Measurements from ENCODE around the gene CCDC69. TPM values are rescaled to one million over a fixed set of nuclear protein-coding genes. Genes with fewer than 3 reads are reported as not detected.

CCDC69 gene
- total RNA-seq, 1 donor from 2014 or later: 1.2 TPM

DNA sequence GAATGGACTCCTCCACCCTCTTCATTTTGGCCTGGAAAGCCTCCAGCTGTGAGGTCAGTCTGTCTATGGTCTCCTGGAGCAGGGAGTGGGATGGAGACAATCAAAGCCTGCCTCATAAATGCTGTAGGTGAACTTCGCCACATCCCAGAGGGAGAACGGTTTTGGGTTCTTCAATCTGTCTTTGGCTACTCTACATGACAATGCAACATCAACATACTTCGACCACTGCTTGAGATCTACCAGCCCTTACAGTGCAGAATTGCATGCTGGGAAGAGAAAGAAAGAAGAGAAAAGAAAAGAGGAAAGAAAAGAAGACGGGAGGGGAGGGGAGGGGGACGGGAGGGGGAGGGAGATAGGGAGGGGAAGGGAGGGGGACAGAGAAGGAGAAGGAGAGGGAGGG is 37.8 kb downstream of the CCDC69 start:
- no peaks in the 10 kb centered on the region for H3K9me3 Mint-ChIP-seq (ENCODE audit: unreplicated experiment)
- no peak for DNase-seq (ENCODE audit: low spot score)
- H3K4me1 Mint-ChIP-seq (ENCODE audit: unreplicated experiment): peaks cover 11% of the 10 kb centered on the region
- TF ChIP-seq, protein P1, sequence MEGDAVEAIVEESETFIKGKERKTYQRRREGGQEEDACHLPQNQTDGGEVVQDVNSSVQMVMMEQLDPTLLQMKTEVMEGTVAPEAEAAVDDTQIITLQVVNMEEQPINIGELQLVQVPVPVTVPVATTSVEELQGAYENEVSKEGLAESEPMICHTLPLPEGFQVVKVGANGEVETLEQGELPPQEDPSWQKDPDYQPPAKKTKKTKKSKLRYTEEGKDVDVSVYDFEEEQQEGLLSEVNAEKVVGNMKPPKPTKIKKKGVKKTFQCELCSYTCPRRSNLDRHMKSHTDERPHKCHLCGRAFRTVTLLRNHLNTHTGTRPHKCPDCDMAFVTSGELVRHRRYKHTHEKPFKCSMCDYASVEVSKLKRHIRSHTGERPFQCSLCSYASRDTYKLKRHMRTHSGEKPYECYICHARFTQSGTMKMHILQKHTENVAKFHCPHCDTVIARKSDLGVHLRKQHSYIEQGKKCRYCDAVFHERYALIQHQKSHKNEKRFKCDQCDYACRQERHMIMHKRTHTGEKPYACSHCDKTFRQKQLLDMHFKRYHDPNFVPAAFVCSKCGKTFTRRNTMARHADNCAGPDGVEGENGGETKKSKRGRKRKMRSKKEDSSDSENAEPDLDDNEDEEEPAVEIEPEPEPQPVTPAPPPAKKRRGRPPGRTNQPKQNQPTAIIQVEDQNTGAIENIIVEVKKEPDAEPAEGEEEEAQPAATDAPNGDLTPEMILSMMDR (IDR thresholded peaks at IDR 0.05; ENCODE audit: unreplicated experiment): no peak
- H3K4me3 Mint-ChIP-seq (ENCODE audit: unreplicated experiment): no peak overlapping the region
- H3K27ac Mint-ChIP-seq (ENCODE audit: unreplicated experiment): no peak overlapping the region
- H3K36me3 Mint-ChIP-seq (ENCODE audit: low read depth, unreplicated experiment): no peaks in the 10 kb centered on the region
- H3K27me3 Mint-ChIP-seq (ENCODE audit: unreplicated experiment): peaks cover 5% of the 10 kb centered on the region

DNA sequence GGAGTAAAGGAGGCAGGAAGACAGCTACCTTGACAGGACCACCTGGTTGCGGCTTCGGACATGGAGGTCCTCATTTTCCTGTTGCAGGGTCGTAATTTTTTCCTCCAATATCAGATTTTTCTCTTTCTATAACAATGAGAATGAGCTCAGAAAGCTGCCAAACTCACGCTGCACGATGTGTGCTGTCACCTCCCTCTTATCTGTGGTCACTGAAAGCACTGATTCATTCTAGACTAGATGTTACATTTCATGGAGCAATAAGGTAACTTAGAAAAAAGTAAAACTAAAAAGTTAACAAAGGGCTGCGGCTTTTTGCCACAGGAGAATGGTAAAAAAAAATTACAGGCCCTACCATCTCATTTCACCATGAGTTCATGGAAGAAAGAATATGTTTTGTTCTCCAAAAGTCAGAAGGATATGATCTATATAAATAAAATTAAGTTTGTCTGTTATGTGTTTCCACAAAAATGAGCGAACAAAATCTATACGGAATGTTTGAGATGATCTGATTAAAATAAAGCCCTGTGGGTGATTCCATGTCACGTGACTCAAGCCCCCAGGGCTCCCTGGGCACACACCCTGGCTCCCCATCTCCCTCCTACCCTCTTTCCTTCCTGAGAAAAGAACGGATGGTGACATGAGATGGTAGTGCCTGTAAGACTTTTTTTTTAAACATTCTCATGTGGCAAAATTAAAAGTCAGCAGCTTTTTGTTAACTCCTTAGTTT is 39.4 kb downstream of the CCDC69 start:
- TF ChIP-seq, protein P1 (IDR thresholded peaks at IDR 0.05; ENCODE audit: unreplicated experiment): no peak

DNA sequence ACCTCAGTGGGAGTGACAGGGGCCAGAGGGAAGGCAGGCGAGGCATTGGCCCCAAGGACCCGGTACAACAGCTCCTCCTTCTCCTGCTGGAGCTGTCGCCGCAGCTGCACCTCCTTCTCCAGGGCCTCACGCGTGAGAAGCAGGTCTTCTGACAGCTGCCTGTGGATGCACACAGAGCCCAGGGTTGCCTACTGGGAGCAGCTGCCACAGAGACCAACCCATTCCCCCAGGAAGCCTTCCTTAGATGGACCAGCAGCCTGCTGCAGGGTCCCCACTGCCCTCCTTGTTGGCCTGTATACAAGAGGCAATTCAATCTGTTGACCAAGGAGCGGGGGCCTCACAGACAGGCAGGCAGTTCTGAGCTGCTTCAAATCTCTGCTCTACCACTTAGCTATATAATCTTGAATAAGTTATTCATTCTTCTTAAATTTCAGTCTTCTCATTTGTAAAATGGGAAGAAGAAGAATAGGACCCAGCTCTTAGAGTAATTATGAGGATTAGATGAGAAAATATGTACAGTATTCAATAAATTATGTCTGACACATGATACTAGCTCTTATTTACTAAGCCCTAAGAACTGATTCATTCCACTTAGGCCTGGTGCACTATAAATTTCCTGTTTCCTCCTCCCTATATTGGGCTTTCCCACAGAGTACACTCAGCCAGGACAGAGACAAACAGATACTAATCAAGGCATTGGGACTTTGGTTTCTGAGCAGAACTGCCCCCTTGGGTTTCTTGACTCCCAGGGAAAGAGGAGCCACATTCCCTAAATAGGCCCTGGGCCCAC is 40.2 kb downstream of the CCDC69 start:
- H3K4me3 Mint-ChIP-seq (ENCODE audit: unreplicated experiment): no peak overlapping the region
- no peak overlapping the region for H3K27ac Mint-ChIP-seq (ENCODE audit: unreplicated experiment)
- H3K9me3 Mint-ChIP-seq (ENCODE audit: unreplicated experiment): no peaks in the 10 kb centered on the region
- no peak for DNase-seq (ENCODE audit: low spot score)
- H3K27me3 Mint-ChIP-seq (ENCODE audit: unreplicated experiment): peaks cover 5% of the 10 kb centered on the region
- peaks cover 11% of the 10 kb centered on the region for H3K4me1 Mint-ChIP-seq (ENCODE audit: unreplicated experiment)
- no peaks in the 10 kb centered on the region for H3K36me3 Mint-ChIP-seq (ENCODE audit: low read depth, unreplicated experiment)
- TF ChIP-seq, protein P1 (IDR thresholded peaks at IDR 0.05; ENCODE audit: unreplicated experiment): no peak

More for the DNA sequence above, 39.4 kb downstream of the CCDC69 start:
- no peaks in the 10 kb centered on the region for H3K36me3 Mint-ChIP-seq (ENCODE audit: low read depth, unreplicated experiment)
- H3K27ac Mint-ChIP-seq (ENCODE audit: unreplicated experiment): no peak overlapping the region
- H3K4me3 Mint-ChIP-seq (ENCODE audit: unreplicated experiment): no peak overlapping the region
- H3K4me1 Mint-ChIP-seq (ENCODE audit: unreplicated experiment): peaks cover 11% of the 10 kb centered on the region
- H3K27me3 Mint-ChIP-seq (ENCODE audit: unreplicated experiment): peaks cover 5% of the 10 kb centered on the region
- no peak for DNase-seq (ENCODE audit: low spot score)
- H3K9me3 Mint-ChIP-seq (ENCODE audit: unreplicated experiment): no peaks in the 10 kb centered on the region

DNA sequence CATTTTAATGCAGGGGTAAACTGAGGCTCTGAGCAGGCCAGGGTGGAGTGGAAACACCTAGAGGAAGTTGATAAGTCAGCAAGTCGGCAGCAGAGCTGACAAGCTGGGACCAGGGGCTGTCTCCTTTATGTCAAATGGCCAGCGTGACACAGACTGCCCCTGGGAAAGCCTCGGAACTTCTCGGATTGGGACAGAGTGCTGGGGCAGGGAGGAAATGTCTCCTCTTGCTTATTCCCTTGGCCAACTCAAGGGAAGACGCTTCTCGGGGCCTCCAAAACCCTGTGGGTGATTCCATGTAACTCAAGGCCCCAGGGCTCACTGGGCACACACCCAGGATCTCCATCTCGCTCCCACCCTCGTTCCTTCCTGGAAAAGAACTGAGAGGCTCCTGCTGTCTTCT is 40.9 kb downstream of the CCDC69 start:
- Mint-ChIP-seq H3K4me3 (ENCODE audit: unreplicated experiment) (no peak overlapping the region), H3K9me3 (ENCODE audit: unreplicated experiment) (no peaks in the 10 kb centered on the region), H3K27me3 (ENCODE audit: unreplicated experiment) (peaks cover 5% of the 10 kb centered on the region), H3K36me3 (ENCODE audit: low read depth, unreplicated experiment) (no peaks in the 10 kb centered on the region), H3K4me1 (ENCODE audit: unreplicated experiment) (peaks cover 10% of the 10 kb centered on the region), H3K27ac (ENCODE audit: unreplicated experiment) (no peak overlapping the region)
- TF ChIP-seq, protein P1 (IDR thresholded peaks at IDR 0.05; ENCODE audit: unreplicated experiment): no peak
- no peak for DNase-seq (ENCODE audit: low spot score)

DNA sequence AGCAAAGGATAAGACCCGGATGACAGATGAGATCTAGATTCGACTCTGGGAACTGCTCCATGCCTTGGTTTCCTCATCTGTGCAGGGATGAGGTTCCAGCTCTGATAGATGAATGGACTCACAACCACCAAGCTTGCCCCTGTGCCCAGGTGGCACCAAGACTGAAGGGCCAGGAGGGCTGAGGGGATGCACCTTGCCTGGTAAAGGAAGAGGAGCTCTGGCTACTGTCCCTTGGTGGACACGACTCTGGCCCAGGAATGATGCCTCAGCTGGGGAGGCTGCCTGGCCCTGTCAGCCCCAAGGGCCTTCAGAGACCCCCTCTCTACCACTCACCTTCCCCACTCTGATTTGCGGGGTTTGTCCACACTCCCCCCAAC is 41.4 kb downstream of the CCDC69 start:
- Mint-ChIP-seq H3K4me3 (ENCODE audit: unreplicated experiment) (no peak overlapping the region), H3K4me1 (ENCODE audit: unreplicated experiment) (peaks cover 8% of the 10 kb centered on the region), H3K9me3 (ENCODE audit: unreplicated experiment) (no peaks in the 10 kb centered on the region), H3K27me3 (ENCODE audit: unreplicated experiment) (peaks cover 7% of the 10 kb centered on the region), H3K36me3 (ENCODE audit: low read depth, unreplicated experiment) (no peaks in the 10 kb centered on the region), H3K27ac (ENCODE audit: unreplicated experiment) (no peak overlapping the region)
- TF ChIP-seq, protein P1 (IDR thresholded peaks at IDR 0.05; ENCODE audit: unreplicated experiment): no peak
- no peak for DNase-seq (ENCODE audit: low spot score)

Measured in endothelial cell (in vitro differentiated cells).